HG03469 (cell line): ENCODE measurements around the gene SHE.

Source experiments
- ATAC-seq: cut with Tn5 transposase; IDR thresholded peaks from one replicate; pipeline ENCODE4 v1.9.1; 2021; ENCODE audit warnings: mild to moderate bottlenecking, moderate library complexity, moderate number of reproducible peaks; ENCODE audit not compliant: unreplicated experiment

The SHE gene

GRCh38 chr1:154481053-154481452 lies 21.2 kb downstream of the SHE start:
- no peak for ATAC-seq

DNA sequence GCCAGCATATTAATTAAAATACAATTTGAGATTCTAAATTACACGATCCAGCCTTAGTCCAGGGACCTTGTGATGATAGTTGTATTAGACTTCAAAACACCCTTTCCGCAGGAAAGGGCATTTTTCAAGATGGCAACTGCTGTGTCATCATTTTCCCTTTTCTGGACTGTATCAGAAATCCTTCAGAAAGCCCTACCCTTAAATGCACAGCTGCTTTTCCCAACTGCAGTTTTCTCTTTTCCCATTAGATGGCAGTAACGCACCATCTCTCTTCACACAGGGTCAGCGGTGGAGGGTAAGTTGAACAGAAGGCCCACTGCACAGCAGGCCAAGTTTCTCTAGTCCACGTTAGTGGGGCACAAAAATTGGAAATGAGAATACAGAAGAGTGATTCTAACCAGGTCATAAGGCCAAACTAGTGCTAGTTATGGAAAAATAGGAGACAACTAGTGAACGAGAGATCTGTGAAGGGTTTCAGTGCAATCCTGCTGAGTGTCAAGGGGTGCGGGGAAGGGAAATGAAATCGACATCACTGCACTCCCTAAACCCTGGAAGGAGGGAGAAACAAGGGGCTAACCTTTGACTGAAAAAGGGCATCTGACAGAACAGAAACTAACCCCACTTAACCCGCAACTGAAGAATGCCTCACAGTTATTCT lies 22.3 kb downstream of the SHE start:
- ATAC-seq = no peak

GRCh38 chr1:154478639-154479038 lies 23.6 kb downstream of the SHE start:
- no peak for ATAC-seq

DNA sequence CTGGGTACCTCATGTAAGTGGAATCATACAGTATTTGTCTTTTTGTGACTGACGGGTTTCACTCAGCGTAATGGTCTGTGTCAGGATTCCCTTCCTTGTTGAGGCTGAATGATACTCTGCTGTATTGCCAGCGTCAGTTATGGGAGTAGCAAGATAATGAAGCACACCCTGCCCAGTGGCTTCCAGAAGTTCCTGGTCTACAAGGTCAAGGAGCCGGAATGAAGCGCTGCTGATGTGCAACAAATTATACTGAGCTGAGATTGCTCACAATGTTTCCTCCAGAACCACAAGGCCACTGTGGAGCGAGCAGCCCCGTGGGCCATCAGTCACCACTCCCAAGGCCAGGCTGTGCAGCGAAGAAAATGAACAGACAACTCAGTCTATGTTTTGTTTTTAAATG lies 24.2 kb downstream of the SHE start:
- no peak for ATAC-seq

DNA sequence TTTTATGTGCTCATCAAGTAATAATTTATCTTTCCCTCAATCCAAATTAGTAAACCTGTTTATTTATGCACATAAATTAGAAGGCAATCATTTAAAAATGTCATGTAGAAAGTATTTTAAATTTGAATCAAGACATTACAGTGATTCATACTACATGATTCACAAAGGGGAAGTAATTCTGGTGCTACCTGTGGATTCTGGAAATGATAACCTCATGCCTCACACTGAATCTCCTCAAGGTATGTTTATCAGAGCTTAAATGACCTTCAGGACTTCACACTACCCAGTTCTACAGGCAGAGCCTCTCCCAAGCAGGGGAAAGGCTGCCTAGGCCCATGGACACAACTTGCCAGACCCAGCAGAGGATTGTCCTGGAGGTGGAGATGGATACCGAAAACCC lies 25.4 kb downstream of the SHE start:
- no peak for ATAC-seq

DNA sequence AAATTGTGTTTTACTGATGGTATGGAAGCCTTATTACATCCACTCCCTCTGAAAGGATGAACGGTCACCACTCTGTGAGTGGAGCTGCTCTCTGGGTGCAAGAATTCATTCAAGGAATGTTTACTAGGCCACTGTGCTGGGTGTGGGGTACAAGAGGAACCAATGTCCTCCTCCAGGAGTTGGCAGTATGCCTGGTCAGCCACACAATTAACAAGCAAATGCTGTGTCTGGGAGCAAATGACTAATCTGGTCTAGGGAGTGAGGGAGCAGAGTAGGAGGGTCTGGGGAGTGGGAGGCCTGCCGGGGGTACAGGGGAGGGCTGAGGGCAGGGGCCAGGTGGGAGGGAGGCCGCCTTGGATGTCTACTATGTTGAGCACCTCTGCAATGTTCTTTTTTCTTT lies 27.4 kb downstream of the SHE start:
- ATAC-seq = no peak

GRCh38 chr1:154471304-154471703 lies 30.9 kb downstream of the SHE start:
- ATAC-seq = no peak

DNA sequence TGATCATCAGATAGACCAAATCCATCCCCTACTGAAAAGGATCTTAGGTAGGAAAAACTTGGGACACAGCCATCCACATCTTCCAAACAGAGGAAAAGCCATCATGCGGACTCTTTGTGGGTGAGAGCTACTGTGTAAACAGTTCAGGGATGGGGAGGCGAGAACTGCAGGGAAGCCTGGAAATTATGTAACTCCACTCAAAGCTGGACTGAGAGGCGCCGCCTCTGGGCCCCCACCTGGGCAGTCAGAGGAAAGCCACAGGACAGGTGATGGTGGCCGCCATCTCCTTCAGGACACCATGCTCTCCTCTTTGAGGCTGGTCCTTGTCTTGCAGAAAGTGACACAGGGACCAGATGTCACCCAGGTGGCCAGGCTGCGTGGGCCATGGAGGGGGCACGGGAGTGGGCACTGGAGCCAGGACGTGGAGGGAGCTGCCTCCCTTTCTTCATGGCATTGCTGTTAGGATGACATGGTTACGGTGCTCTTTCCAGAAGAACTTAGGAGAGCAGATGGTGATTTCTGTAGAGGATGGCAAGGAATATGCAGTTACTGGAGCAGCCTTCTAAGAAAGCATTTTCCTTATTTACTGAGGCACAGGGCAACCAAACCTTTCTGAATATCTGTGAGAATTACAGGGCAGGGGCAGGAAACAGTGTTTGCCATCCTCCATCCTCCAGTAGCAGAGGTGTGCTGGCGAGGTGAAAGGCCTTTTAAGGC lies 32.2 kb downstream of the SHE start:
- no peak for ATAC-seq

- no peak for ATAC-seq
These were observed 33.5 kb downstream of the SHE start for GRCh38 chr1:154468535-154469250.

GRCh38 chr1:154467434-154468102 lies 34.6 kb downstream of the SHE start:
- no peak for ATAC-seq

DNA sequence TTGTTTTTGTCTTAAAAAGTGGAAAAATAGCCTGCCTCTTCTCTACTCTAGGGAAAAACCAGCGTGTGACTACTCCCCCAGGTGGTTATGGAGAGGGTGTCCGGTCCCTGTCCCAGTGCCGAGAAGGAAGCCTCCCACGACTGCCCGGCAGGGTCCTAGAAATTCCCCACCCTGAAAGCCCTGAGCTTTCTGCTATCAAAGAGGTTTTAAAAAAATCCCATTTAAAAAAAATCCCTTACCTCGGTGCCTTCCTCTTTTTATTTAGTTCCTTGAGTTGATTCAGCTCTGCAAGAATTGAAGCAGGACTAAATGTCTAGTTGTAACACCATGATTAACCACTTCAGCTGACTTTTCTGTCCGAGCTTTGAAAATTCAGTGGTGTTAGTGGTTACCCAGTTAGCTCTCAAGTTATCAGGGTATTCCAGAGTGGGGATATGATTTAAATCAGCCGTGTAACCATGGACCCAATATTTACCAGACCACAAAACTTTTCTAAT lies 35.2 kb downstream of the SHE start:
- no peak for ATAC-seq

- no peak for ATAC-seq
These were observed 36.0 kb downstream of the SHE start for GRCh38 chr1:154466206-154466605.

GRCh38 chr1:154465621-154466195 lies 36.5 kb downstream of the SHE start:
- no peak for ATAC-seq

- ATAC-seq = no peak
These were observed 38.7 kb downstream of the SHE start for GRCh38 chr1:154463512-154463990.

DNA sequence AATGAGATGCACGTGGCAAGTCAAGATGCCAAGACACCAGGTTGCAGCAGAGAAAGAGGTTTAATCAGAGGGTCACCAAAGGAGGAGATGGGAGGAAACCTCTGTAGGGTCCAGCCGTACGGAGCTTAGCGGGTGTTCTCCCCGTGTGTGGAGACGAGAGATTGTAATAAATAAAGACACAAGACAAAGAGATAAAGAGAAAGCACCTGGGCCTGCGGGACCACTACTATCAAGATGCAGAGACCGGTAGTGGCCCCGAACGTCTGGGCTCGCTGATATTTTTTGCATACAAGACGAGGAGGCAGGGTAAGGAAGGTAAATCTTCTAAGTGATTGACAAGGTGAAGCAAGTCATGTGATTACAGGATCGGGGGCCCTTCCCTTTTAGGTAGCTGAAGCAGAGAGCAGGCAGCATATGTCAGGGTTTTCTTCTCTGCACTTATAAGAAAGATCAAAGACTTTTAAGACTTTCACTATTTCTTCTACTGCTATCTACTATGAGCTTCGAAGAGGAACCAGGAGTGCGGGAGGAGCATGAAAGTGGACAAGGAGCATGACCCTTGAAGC lies 41.4 kb downstream of the SHE start:
- ATAC-seq = no peak

DNA sequence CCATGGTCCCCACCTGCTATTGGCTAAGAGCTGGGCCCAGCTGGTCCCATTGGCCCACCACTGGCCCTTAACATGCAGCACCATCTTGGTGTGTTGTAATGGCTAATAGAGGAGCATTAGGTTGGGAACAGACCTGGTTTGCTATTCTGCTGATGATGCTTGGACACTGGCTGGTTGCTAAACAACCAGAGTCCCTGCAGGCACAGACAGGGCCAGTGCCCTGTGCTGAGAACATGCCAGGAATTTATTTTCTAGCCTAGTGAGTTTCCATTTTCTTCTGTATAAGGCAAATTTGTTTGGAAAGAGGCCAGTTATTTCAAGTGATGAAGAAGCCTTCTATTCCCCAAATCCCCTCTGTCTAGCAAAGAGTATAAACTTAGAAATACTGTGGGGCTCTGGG lies 43.1 kb downstream of the SHE start:
- no peak for ATAC-seq

GRCh38 chr1:154456631-154457030 lies 45.6 kb downstream of the SHE start:
- ATAC-seq = no peak

DNA sequence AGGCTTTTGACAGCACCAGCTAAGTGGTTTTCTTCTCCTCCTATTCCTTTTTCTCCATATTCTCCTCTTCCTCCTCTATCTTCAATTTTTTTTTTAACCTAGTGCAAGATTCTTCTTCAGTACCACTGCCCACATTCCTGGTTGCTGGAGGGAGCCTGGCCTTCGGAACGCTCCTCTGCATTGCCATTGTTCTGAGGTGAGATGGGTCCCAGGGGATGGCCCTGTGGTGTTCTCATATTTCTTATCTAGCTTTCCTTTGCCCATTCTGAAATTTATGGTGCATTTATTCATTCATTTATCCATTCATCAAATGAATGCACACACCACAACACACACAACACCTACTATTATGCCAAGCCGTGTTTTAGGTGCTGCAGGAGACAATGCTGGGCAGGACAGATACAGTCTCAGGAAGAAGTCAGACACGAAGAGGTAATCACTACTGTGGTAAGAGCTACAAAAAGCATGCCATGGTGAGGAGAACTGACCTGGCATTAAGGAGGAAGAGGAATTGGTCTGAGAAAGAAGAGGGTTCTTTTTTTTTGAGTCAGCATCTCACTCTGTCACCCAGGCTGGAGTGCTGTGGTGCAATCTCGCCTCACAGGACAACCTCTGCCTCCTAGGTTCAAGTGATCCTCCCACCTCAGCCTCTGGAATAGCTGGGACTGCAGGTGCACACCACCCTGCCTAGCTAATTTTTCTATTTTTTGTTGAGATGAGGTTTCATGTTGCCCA lies 47.7 kb downstream of the SHE start:
- ATAC-seq = no peak

DNA sequence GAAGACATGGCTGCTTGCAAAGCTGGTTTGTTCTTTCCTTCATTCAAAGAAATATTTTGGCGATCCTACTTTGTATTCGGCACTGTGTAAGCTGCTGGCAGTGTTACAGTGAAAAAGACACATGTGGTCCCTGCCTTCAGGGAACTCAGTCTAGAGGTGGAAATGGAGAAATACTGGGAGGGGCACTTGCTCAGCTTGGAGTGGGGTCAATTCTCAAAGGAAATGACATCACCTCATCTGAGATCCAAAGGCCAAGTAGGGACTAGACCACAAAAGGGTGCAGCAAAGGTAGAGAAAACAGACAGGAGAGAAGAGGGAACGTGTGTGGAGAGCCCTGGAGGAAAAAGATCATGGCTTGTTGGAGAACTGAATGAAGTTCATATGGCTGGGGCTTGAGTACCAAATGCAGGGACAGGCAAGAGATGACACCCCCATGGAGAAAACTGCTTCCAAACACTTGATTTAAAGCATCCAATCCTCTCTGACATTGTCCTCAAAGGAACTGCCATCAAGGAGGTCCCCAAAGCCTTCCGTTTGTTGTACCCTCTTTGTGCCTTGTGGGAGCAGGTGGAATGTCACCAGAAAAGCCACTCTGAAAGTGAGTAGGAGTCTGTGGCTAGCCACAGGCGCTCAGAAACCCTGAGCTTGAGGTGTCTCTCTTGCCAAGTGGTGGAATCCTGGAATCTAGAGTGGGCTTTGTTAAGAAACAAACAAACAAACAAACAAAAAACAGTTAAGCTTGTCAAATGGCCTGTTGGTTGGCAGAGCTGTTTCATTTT lies 48.4 kb downstream of the SHE start:
- no peak for ATAC-seq
